ENCODE measurements around the gene RPS28. TPM values are rescaled to one million over a fixed set of nuclear protein-coding genes. Genes with fewer than 3 reads are reported as not detected.

RPS28 gene
- total RNA-seq, 1 donor from 2014 or later: 1,645 TPM

GRCh38 chr19:8361921-8362793 lies 40.9 kb downstream of the RPS28 start:
- peaks cover 44% of the 10 kb centered on the region for H3K4me1 ChIP-seq
- intact Hi-C loops (cut with DNase I): no loop called here

GRCh38 chr19:8363803-8364771 lies 42.8 kb downstream of the RPS28 start, which contains the start of gene ANGPTL4:
Gene ANGPTL4, plus strand, starts transcription at chr19:8364155. Its CDS starts 167 bp downstream, at chr19:8364322.
- no peak for TF ChIP-seq CTCF (IDR thresholded peaks at IDR 0.05)
- intact Hi-C loops (cut with DNase I): no loop called here
- no peaks in the 10 kb centered on the region for H3K36me3 ChIP-seq
- no peaks in the 10 kb centered on the region for H3K9me3 ChIP-seq
- peak within 1 kb of the TSS; percentile 72 for H3K27ac ChIP-seq
- peak; percentile 77 for DNase-seq
- no peaks in the 10 kb centered on the region for H3K27me3 ChIP-seq
- H3K4me3 ChIP-seq: peak within 1 kb of the TSS; percentile 60
- ATAC-seq: peak; percentile 43
- H3K4me1 ChIP-seq: peaks cover 58% of the 10 kb centered on the region

More at GRCh38 chr19:8361921-8362793, 40.9 kb downstream of the RPS28 start:
- H3K4me3 ChIP-seq: no peak overlapping the region
- H3K27ac ChIP-seq: peak overlapping the region; percentile 75
- no peaks in the 10 kb centered on the region for H3K9me3 ChIP-seq
- no peaks in the 10 kb centered on the region for H3K27me3 ChIP-seq
- TF ChIP-seq CTCF (IDR thresholded peaks at IDR 0.05): no peak
- peak; percentile 95 for DNase-seq
- ATAC-seq: peak; percentile 92
- H3K36me3 ChIP-seq: no peaks in the 10 kb centered on the region

GRCh38 chr19:8366121-8366581 lies 44.9 kb downstream of the RPS28 start:
- Histone ChIP-seq H3K4me3 (no peak overlapping the region), H3K9me3 (no peaks in the 10 kb centered on the region), H3K27ac (no peak overlapping the region), H3K27me3 (no peaks in the 10 kb centered on the region), H3K36me3 (no peaks in the 10 kb centered on the region), H3K4me1 (peaks cover 56% of the 10 kb centered on the region)
- intact Hi-C loops (cut with DNase I): no loop called here
- no peak for TF ChIP-seq CTCF (IDR thresholded peaks at IDR 0.05)
- DNase-seq (no peak), ATAC-seq (no peak)

GRCh38 chr19:8366961-8367326 lies 45.6 kb downstream of the RPS28 start:
- H3K4me3 ChIP-seq: no peak overlapping the region
- DNase-seq: peak; percentile 66
- H3K36me3 ChIP-seq: no peaks in the 10 kb centered on the region
- TF ChIP-seq CTCF (IDR thresholded peaks at IDR 0.05): no peak
- no peaks in the 10 kb centered on the region for H3K27me3 ChIP-seq
- peaks cover 48% of the 10 kb centered on the region for H3K4me1 ChIP-seq
- intact Hi-C loops (cut with DNase I): no loop called here
- H3K27ac ChIP-seq: peak overlapping the region; percentile 65
- ATAC-seq: no peak
- no peaks in the 10 kb centered on the region for H3K9me3 ChIP-seq

GRCh38 chr19:8367327-8368001 lies 46.2 kb downstream of the RPS28 start:
- Histone ChIP-seq H3K9me3 (no peaks in the 10 kb centered on the region), H3K4me3 (no peak overlapping the region), H3K4me1 (peaks cover 43% of the 10 kb centered on the region), H3K27me3 (no peaks in the 10 kb centered on the region), H3K36me3 (no peaks in the 10 kb centered on the region), H3K27ac (peak overlapping the region; percentile 65)
- ATAC-seq (peak; percentile 69), DNase-seq (peak; percentile 87)
- intact Hi-C loops (cut with DNase I): no loop called here
- TF ChIP-seq CTCF (IDR thresholded peaks at IDR 0.05): no peak
